OCI-LY3 (cell line): ENCODE results near the gene ITGAE.

Experiments
- H2AFZ ChIP-seq: fragments of 200-600, 300-600 bp; shearing (Covaris generic); 2 replicates; pipeline ENCODE4 v1.6.0; 2014; ENCODE audit warnings: antibody characterized with exemption, low read depth, low read length
- H3K27ac ChIP-seq: fragments of 200-600, 300-600 bp; sonication (generic); 2 replicates; pipeline ENCODE4 v1.5.1; 2014; ENCODE audit warnings: mild to moderate bottlenecking, low read length, moderate library complexity, mixed read lengths
- H3K27me3 ChIP-seq: fragments of 200-600, 300-600 bp; sonication (generic); 2 replicates; pipeline ENCODE4 v1.6.1; 2014; ENCODE audit warnings: low read depth, low read length, mixed read lengths
- H3K36me3 ChIP-seq: fragments of 200-600, 300-600 bp; sonication (generic); replicated peaks from 2 replicates; pipeline ENCODE3; 2014; ENCODE audit warnings: low read depth, low read length, mixed read lengths
- H3K4me1 ChIP-seq: fragments of 300-600, 200-600 bp; sonication (generic); 2 replicates; pipeline ENCODE4 v1.6.1; 2014; ENCODE audit warnings: low read length, mixed read lengths
- H3K4me2 ChIP-seq: fragments of 200-600, 300-600 bp; sonication (generic); 2 replicates; pipeline ENCODE4 v1.6.1; 2014; ENCODE audit warnings: low read length, mixed read lengths
- H3K4me3 ChIP-seq: fragments of 300-600, 200-600 bp; sonication (generic); 2 replicates; pipeline ENCODE4 v1.5.1; 2014; ENCODE audit warnings: antibody characterized with exemption, mild to moderate bottlenecking, low read length, moderate library complexity
- H3K79me2 ChIP-seq: fragments of 300-600, 200-600 bp; shearing (Covaris generic); 2 replicates; pipeline ENCODE4 v1.6.1; 2014; ENCODE audit warnings: mild to moderate bottlenecking, low read length, mixed read lengths
- H3K9ac ChIP-seq: fragments of 300-600, 200-600 bp; shearing (Covaris generic); 2 replicates; pipeline ENCODE4 v1.6.0; 2014; ENCODE audit warnings: mild to moderate bottlenecking, low read length, moderate library complexity
- H3K9me3 ChIP-seq: fragments of 200-600, 300-600 bp; shearing (Covaris generic); 2 replicates; pipeline ENCODE4 v1.6.1; 2014; ENCODE audit warnings: low read length, mixed read lengths; ENCODE audit not compliant: insufficient read depth
- H4K20me1 ChIP-seq: fragments of 200-600, 300-600 bp; sonication (generic); 2 replicates; pipeline ENCODE4 v1.6.1; 2016; ENCODE audit warnings: low read length, mixed read lengths; ENCODE audit not compliant: insufficient read depth
- CTCF ChIP-seq: fragments of 200-600, 300-600 bp; sonication (generic); IDR thresholded peaks from 2 replicates; pipeline ENCODE4 v1.5.1; 2014; ENCODE audit warnings: antibody characterized with exemption, low read length, low read depth
- EZH2phosphoT487 ChIP-seq: fragments of 200-600 bp; shearing (Covaris generic); IDR thresholded peaks from 2 replicates; pipeline ENCODE4 v1.6.1; 2018; ENCODE audit warnings: antibody characterized with exemption, mixed run types, low read depth

The ITGAE gene

GRCh38 chr17:3815925-3816324, 14.9 kb upstream of the ITGAE start:
- Histone ChIP-seq H3K79me2 (no peaks in the 10 kb centered on the region), H3K4me2 (no peak overlapping the region), H3K4me1 (no peaks in the 10 kb centered on the region), H3K4me3 (no peak overlapping the region), H3K9ac (no peak overlapping the region), H3K27ac (no peak overlapping the region), H3K36me3 (peaks cover under 1% of the 10 kb centered on the region), H3K27me3 (no peaks in the 10 kb centered on the region), H3K9me3 (no peaks in the 10 kb centered on the region), H2AFZ (no peak overlapping the region), H4K20me1 (no peaks in the 10 kb centered on the region)
- TF ChIP-seq CTCF (no peak), EZH2phosphoT487 (no peak)

- no peaks in the 10 kb centered on the region for H4K20me1 ChIP-seq
- H3K4me1 ChIP-seq, result no peaks in the 10 kb centered on the region
- no peak overlapping the region for H3K27ac ChIP-seq
- H3K36me3 ChIP-seq, result peaks cover 3% of the 10 kb centered on the region
- TF ChIP-seq EZH2phosphoT487 (no peak), CTCF (no peak)
- H3K9me3 ChIP-seq, result no peaks in the 10 kb centered on the region
- H3K79me2 ChIP-seq, result no peaks in the 10 kb centered on the region
- H2AFZ ChIP-seq, result no peak overlapping the region
- H3K27me3 ChIP-seq, result no peaks in the 10 kb centered on the region
- H3K9ac ChIP-seq, result no peak overlapping the region
- no peak overlapping the region for H3K4me2 ChIP-seq
- no peak overlapping the region for H3K4me3 ChIP-seq
Observed at GRCh38 chr17:3815122-3815521, 14.1 kb upstream of the ITGAE start.

DNA sequence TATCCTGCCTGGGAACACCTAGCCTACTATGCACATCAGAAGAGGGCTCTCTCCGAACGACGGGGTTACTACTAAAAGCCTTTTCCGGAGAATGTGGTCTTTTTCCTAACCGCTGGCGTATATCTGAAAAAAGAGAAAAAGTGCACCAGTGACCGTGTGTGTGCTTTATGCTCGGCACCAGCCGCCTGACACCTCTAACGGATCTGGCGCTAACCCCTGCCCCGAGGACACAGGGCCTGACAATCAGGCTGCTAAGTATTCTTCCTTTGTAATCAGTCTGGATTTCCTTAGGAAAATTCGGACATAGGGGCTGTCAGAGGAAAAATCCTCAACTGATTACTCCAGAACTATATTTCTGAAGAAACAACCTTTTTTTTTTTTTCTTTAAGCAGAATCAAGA, 13.4 kb upstream of the ITGAE start:
- Histone ChIP-seq H4K20me1 (no peaks in the 10 kb centered on the region), H3K36me3 (peaks cover 5% of the 10 kb centered on the region), H3K27ac (no peak overlapping the region), H3K27me3 (no peaks in the 10 kb centered on the region), H3K4me3 (no peak overlapping the region), H3K4me1 (no peaks in the 10 kb centered on the region), H2AFZ (no peak overlapping the region), H3K9ac (no peak overlapping the region), H3K9me3 (no peaks in the 10 kb centered on the region), H3K79me2 (no peaks in the 10 kb centered on the region), H3K4me2 (no peak overlapping the region)
- no peak for TF ChIP-seq CTCF
- TF ChIP-seq EZH2phosphoT487, result no peak

DNA sequence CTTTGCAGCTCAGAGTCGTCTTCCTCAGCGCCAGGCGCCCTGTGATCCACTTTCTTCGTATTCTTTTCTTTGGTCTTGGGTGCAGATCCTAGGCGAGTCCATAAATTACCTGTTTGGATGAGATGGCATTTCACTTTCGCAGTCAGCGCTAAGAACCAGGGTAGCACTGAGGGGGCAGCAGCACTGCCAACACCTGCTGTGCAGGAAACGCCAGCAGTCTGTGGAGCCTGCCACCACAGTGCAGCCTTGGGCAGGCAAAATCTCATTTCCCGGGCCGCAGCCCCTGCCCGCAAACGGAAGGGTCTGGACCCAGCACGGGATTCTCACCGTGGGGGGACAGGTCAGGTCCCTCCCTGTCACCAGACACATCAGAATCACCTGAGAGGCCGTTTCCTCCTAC, 12.2 kb upstream of the ITGAE start:
- TF ChIP-seq EZH2phosphoT487, result no peak
- TF ChIP-seq CTCF, result no peak

More for the DNA sequence above, 12.2 kb upstream of the ITGAE start:
- H3K4me2 ChIP-seq, result no peak overlapping the region
- H4K20me1 ChIP-seq, result no peaks in the 10 kb centered on the region
- H3K4me3 ChIP-seq, result no peak overlapping the region
- H3K27ac ChIP-seq, result no peak overlapping the region
- no peak overlapping the region for H3K9ac ChIP-seq
- H3K9me3 ChIP-seq, result no peaks in the 10 kb centered on the region
- H2AFZ ChIP-seq, result no peak overlapping the region
- no peaks in the 10 kb centered on the region for H3K27me3 ChIP-seq
- no peaks in the 10 kb centered on the region for H3K4me1 ChIP-seq
- peaks cover 5% of the 10 kb centered on the region for H3K36me3 ChIP-seq
- no peaks in the 10 kb centered on the region for H3K79me2 ChIP-seq
